K562 (cell line): ENCODE measurements around the gene HSPA1L. TPM values are rescaled to one million over a fixed set of nuclear protein-coding genes. Genes with fewer than 3 reads are reported as not detected.

Source experiments
- CXXC5 ChIP-seq: fragments of 250-450 bp; sonication (Bioruptor Pico); IDR thresholded peaks from 2 replicates; pipeline ENCODE4 v1.8.0; 2022; ENCODE audit warnings: inconsistent platforms, mild to moderate bottlenecking, moderate library complexity
- EP300 ChIP-seq: IDR thresholded peaks from 2 replicates; pipeline ENCODE4 v1.6.1; 2012; ENCODE audit warnings: low read length, improper control_type of control experiment
- ERF ChIP-seq: fragments of 450-650 bp; formaldehyde crosslinking; IDR thresholded peaks from 2 replicates; pipeline ENCODE4 v1.4.0; 2020; ENCODE audit warnings: mild to moderate bottlenecking, mixed read lengths
- ESRRA ChIP-seq: fragments of 450-650 bp; IDR thresholded peaks from 2 replicates; pipeline ENCODE4 v1.6.1; 2014; ENCODE audit warnings: low read depth, mild to moderate bottlenecking, moderate library complexity, borderline replicate concordance
- ESRRB ChIP-seq: fragments of 250-450 bp; sonication (Bioruptor Pico); IDR thresholded peaks from 2 replicates; pipeline ENCODE4 v1.5.0; 2020; ENCODE audit warnings: mild to moderate bottlenecking, moderate library complexity, borderline replicate concordance
- ETV1 ChIP-seq: fragments of 450-650 bp; conservative IDR thresholded peaks from 2 replicates; pipeline ENCODE4 v1.6.1; 2016; ENCODE audit warnings: missing genetic modification characterization, control low read depth, low read depth, missing compliant biosample characterization
- HDAC1 ChIP-seq, 2 experiments: fragments of 450-650 bp; IDR thresholded peaks; 2 replicates each; pipeline ENCODE4 v1.6.1; 2016 to 2017; ENCODE audit warnings: inconsistent platforms in 1 of 2, mild to moderate bottlenecking in 1 of 2, moderate library complexity in 1 of 2
- JUNB ChIP-seq: fragments of 450-650 bp; formaldehyde crosslinking; conservative IDR thresholded peaks from 2 replicates; pipeline ENCODE4 v1.4.0; 2020; ENCODE audit warnings: mild to moderate bottlenecking
- KLF13 ChIP-seq: fragments of 450-650 bp; IDR thresholded peaks from 2 replicates; pipeline ENCODE4 v1.6.1; 2016; ENCODE audit warnings: missing genetic modification characterization, low read depth, mild to moderate bottlenecking, missing compliant biosample characterization, moderate library complexity, borderline replicate concordance
- NRF1 ChIP-seq, 2 experiments: fragments of 450-650 bp; IDR thresholded peaks in 1 of 2; conservative IDR thresholded peaks in 1 of 2; 2 replicates each; pipeline ENCODE4 v1.6.1; 2014; ENCODE audit warnings: mild to moderate bottlenecking in 2 of 2
- RBM25 ChIP-seq: fragments of 200-400 bp; formaldehyde crosslinking; IDR thresholded peaks from 2 replicates; pipeline ENCODE4 v1.6.1; 2018; ENCODE audit warnings: low read length, low read depth, moderate library complexity; ENCODE audit not compliant: severe bottlenecking
- RNF2 ChIP-seq: sonication (generic); IDR thresholded peaks from 2 replicates; pipeline ENCODE4 v1.6.1; 2016
- SMARCA5 ChIP-seq: fragments of 450-650 bp; IDR thresholded peaks from 2 replicates; pipeline ENCODE4 v1.6.1; 2016
- ZFP36 ChIP-seq: fragments of 150-350 bp; IDR thresholded peaks from 2 replicates; pipeline ENCODE4 v1.6.1; 2018; ENCODE audit warnings: low read length, low read depth; ENCODE audit not compliant: partially characterized antibody
- ZNF24 ChIP-seq: fragments of 450-650 bp; IDR thresholded peaks from 2 replicates; pipeline ENCODE4 v1.6.1; 2016
- ZNF444 ChIP-seq: fragments of 250-450 bp; sonication (Bioruptor Pico); IDR thresholded peaks from 2 replicates; pipeline ENCODE4 v1.4.0; 2020; ENCODE audit warnings: mild to moderate bottlenecking, moderate library complexity
- polyA plus RNA-seq, 8 experiments: library from polyadenylated mRNA; depleted of rRNA in 4 of 8; stranded (reverse) in 5 of 8; unstranded in 3 of 8; fragments of >200 nt; fragmentation: Nextera tagmentation in 2 of 8; fragmentation: Illumina TruSeq in 1 of 8; extraction: Ambion mirVana in 2 of 8; extraction: Trizol in 1 of 8; gene quantifications; 2 replicates each; pipeline versions ENCODE4 v1.2.1 to v1.2.3, GENCODE V29; 2011 to 2014; ENCODE audit warnings: inconsistent platforms in 1 of 8, missing spikeins in 1 of 8
- total RNA-seq, 7 experiments: library from RNA; depleted of rRNA in 6 of 7; stranded (reverse); fragments of >200 nt in 6 of 7; fragmentation: Illumina TruSeq in 2 of 7; extraction: Trizol in 2 of 7; gene quantifications; 2 replicates each; pipeline versions ENCODE4 v1.2.1 to v1.2.3, GENCODE V29; 2011 to 2021; ENCODE audit warnings: low replicate concordance in 1 of 7
- TF ChIP-seq, protein P1 (sequence below): fragments of 450-650 bp; IDR thresholded peaks from 2 replicates; pipeline ENCODE4 v1.6.1; 2014; ENCODE audit warnings: low read depth, mild to moderate bottlenecking, moderate library complexity, borderline replicate concordance
- TF ChIP-seq, protein P2 (sequence below), 2 experiments: fragments of 450-650 bp in 1 of 2; sonication (generic) in 1 of 2; formaldehyde crosslinking in 1 of 2; IDR thresholded peaks in 1 of 2; conservative IDR thresholded peaks in 1 of 2; 2 replicates each; pipeline versions ENCODE4 v1.6.1 to v1.8.1; 2016 to 2023; ENCODE audit warnings: mild to moderate bottlenecking in 2 of 2, moderate library complexity in 2 of 2, inconsistent platforms in 1 of 2, missing genetic modification reagents in 1 of 2
- TF ChIP-seq, protein P3 (sequence below): fragments of 250-450 bp; sonication (Bioruptor Pico); IDR thresholded peaks from 2 replicates; pipeline ENCODE4 v1.8.0; 2021; ENCODE audit warnings: mild to moderate bottlenecking, moderate library complexity
- TF ChIP-seq, protein P4 (sequence below): fragments of 250-450 bp; sonication (Bioruptor Pico); IDR thresholded peaks from 2 replicates; pipeline ENCODE4 v1.5.0; 2020; ENCODE audit warnings: mild to moderate bottlenecking

The HSPA1L gene
- total and polyA plus RNA-seq, 9 of the 15 experiments (the other 6 are each of a cell fraction or from before 2014, with no cell fraction given): 0.14 to 2.1 (median 1.3) TPM

DNA sequence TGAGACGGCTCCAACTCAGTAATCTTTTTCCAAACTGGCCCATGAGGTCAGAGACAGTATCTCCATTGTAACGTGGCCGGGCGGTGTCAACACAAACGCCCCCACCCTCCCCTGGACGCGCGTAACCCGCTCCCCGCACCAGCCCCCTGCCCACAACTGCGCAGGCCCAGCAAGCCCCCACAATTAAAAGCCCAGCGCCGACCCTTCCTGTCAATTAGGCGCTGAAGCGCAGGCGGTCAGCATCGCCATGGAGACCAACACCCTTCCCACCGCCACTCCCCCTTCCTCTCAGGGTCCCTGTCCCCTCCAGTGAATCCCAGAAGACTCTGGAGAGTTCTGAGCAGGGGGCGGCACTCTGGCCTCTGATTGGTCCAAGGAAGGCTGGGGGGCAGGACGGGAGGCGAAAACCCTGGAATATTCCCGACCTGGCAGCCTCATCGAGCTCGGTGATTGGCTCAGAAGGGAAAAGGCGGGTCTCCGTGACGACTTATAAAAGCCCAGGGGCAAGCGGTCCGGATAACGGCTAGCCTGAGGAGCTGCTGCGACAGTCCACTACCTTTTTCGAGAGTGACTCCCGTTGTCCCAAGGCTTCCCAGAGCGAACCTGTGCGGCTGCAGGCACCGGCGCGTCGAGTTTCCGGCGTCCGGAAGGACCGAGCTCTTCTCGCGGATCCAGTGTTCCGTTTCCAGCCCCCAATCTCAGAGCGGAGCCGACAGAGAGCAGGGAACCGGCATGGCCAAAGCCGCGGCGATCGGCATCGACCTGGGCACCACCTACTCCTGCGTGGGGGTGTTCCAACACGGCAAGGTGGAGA, at the start of gene HSPA1L, which contains the start of gene HSPA1A (continued):
- 0 out of 2 replicates have a peak, but pooled peaks have one; percentile 6 for TF ChIP-seq ZNF24
- TF ChIP-seq, protein P1, sequence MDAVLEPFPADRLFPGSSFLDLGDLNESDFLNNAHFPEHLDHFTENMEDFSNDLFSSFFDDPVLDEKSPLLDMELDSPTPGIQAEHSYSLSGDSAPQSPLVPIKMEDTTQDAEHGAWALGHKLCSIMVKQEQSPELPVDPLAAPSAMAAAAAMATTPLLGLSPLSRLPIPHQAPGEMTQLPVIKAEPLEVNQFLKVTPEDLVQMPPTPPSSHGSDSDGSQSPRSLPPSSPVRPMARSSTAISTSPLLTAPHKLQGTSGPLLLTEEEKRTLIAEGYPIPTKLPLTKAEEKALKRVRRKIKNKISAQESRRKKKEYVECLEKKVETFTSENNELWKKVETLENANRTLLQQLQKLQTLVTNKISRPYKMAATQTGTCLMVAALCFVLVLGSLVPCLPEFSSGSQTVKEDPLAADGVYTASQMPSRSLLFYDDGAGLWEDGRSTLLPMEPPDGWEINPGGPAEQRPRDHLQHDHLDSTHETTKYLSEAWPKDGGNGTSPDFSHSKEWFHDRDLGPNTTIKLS: peak; percentile 77; the same call in 1 of the 2 replicates
- TF ChIP-seq NRF1 (conservative IDR thresholded peaks at IDR 0.05 in 1 of 2, IDR thresholded peaks at IDR 0.05 in 1 of 2): peak; percentile 85 to 87
- TF ChIP-seq, protein P2, sequence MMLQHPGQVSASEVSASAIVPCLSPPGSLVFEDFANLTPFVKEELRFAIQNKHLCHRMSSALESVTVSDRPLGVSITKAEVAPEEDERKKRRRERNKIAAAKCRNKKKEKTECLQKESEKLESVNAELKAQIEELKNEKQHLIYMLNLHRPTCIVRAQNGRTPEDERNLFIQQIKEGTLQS (IDR thresholded peaks at IDR 0.05): no peak
- TF ChIP-seq, protein P2 (CRISPR knock-in tag; conservative IDR thresholded peaks at IDR 0.05): peak; percentile 6; the same call in 1 of the 2 replicates
- TF ChIP-seq RNF2: peak; percentile 76
- 0 out of 2 replicates have a peak, but pooled peaks have one; percentile 62 for TF ChIP-seq ZNF444 (CRISPR knock-in tag)
- no peak for TF ChIP-seq KLF13 (tag)
- TF ChIP-seq ESRRA: peak; percentile 69; the same call in 1 of the 2 replicates
- TF ChIP-seq SMARCA5: 0 out of 2 replicates have a peak, but pooled peaks have one; percentile 16
- 0 out of 2 replicates have a peak, but pooled peaks have one; percentile 34 for TF ChIP-seq JUNB (CRISPR knock-in tag)
- peak; percentile 85 for TF ChIP-seq EP300
- TF ChIP-seq RBM25: peak; percentile 75
- TF ChIP-seq ESRRB (CRISPR knock-in tag): no peak
- TF ChIP-seq, protein P3, sequence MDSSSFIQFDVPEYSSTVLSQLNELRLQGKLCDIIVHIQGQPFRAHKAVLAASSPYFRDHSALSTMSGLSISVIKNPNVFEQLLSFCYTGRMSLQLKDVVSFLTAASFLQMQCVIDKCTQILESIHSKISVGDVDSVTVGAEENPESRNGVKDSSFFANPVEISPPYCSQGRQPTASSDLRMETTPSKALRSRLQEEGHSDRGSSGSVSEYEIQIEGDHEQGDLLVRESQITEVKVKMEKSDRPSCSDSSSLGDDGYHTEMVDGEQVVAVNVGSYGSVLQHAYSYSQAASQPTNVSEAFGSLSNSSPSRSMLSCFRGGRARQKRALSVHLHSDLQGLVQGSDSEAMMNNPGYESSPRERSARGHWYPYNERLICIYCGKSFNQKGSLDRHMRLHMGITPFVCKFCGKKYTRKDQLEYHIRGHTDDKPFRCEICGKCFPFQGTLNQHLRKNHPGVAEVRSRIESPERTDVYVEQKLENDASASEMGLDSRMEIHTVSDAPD (CRISPR knock-in tag): no peak
- peak; percentile 95 for TF ChIP-seq ERF (CRISPR knock-in tag)
- TF ChIP-seq, protein P4, sequence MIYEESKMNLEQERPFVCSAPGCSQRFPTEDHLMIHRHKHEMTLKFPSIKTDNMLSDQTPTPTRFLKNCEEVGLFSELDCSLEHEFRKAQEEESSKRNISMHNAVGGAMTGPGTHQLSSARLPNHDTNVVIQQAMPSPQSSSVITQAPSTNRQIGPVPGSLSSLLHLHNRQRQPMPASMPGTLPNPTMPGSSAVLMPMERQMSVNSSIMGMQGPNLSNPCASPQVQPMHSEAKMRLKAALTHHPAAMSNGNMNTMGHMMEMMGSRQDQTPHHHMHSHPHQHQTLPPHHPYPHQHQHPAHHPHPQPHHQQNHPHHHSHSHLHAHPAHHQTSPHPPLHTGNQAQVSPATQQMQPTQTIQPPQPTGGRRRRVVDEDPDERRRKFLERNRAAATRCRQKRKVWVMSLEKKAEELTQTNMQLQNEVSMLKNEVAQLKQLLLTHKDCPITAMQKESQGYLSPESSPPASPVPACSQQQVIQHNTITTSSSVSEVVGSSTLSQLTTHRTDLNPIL (CRISPR knock-in tag): no peak
- peak; percentile 86 for TF ChIP-seq ETV1 (tag)
- TF ChIP-seq CXXC5: peak; percentile 72
- TF ChIP-seq ZFP36: no peak
- TF ChIP-seq HDAC1 (IDR thresholded peaks at IDR 0.05): peak in 1 of 2 experiments; percentile 63; a peak in 2 of 4 replicates
